CD4-positive, alpha-beta T cell (primary cell): ENCODE measurements around the gene CCL19. TPM values are rescaled to one million over a fixed set of nuclear protein-coding genes. Genes with fewer than 3 reads are reported as not detected.

Experiments
- ATAC-seq: fragments of 200-7000 bp; cut with Tn5 transposase; one replicate; pipeline ENCODE4 v1.10.0; 2022; ENCODE audit warnings: mild to moderate bottlenecking; ENCODE audit not compliant: poor library complexity
- CTCF ChIA-PET: fragments of 350-600 bp; sonication (Branson Sonifier 250); formaldehyde crosslinking; loops from one replicate; lab custom pipeline; 2021; ENCODE audit warnings: antibody characterized with exemption, inconsistent platforms; lab: Charles Lee
- POLR2A ChIA-PET: fragments of 350-600 bp; sonication (Branson Sonifier 250); formaldehyde crosslinking; loops from one replicate; lab custom pipeline; 2021; ENCODE audit warnings: antibody characterized with exemption, inconsistent platforms; lab: Charles Lee
- DNase-seq, 14 experiments: peaks; one replicate each; pipeline ENCODE4 v3.0.0-alpha.2; 2013 to 2020; ENCODE audit warnings: mixed read lengths in 2 of 14
- H3K27ac ChIP-seq, 2 donors: one replicate each; pipeline versions ENCODE4 v1.5.1 to v1.7.0; 2013; ENCODE audit warnings: low read length in 2 of 2, low read depth in 1 of 2, mild to moderate bottlenecking in 1 of 2
- H3K27me3 ChIP-seq, 2 experiments: 1 replicate in 1 of 2; 2 replicates in 1 of 2; pipeline versions ENCODE4 v1.6.1 to v1.7.0; 2013; ENCODE audit warnings: low read length in 2 of 2, control low read depth in 1 of 2, mild to moderate bottlenecking in 1 of 2, moderate library complexity in 1 of 2; ENCODE audit not compliant: insufficient read depth in 2 of 2, control insufficient read depth in 1 of 2
- H3K36me3 ChIP-seq: one replicate; pipeline ENCODE4 v1.6.1; 2013; ENCODE audit warnings: low read length, control low read depth; ENCODE audit not compliant: insufficient read depth
- H3K4me1 ChIP-seq: one replicate; pipeline ENCODE4 v1.6.1; 2013; ENCODE audit warnings: low read length, control low read depth; ENCODE audit not compliant: insufficient read depth
- H3K4me3 ChIP-seq: one replicate; pipeline ENCODE4 v1.5.1; 2013; ENCODE audit warnings: mild to moderate bottlenecking, low read length, moderate library complexity
- H3K9me3 ChIP-seq, 2 experiments: 1 replicate in 1 of 2; 2 replicates in 1 of 2; pipeline versions ENCODE4 v1.6.1 to v1.7.0; 2013; ENCODE audit warnings: low read length in 2 of 2, mild to moderate bottlenecking in 2 of 2, control low read depth in 1 of 2, moderate library complexity in 1 of 2; ENCODE audit not compliant: control insufficient read depth in 1 of 2, insufficient read depth in 1 of 2
- H3K27ac Mint-ChIP-seq: one replicate; pipeline ENCODE4 v1.8.0; 2020; ENCODE audit warnings: mixed read lengths
- H3K27me3 Mint-ChIP-seq: one replicate; pipeline ENCODE4 v1.8.0; 2021; ENCODE audit warnings: mixed read lengths
- H3K36me3 Mint-ChIP-seq: one replicate; pipeline ENCODE4 v1.8.0; 2021; ENCODE audit warnings: low read depth, mixed read lengths
- H3K4me1 Mint-ChIP-seq: one replicate; pipeline ENCODE4 v1.8.0; 2021; ENCODE audit warnings: low read depth, mixed read lengths
- H3K4me3 Mint-ChIP-seq: one replicate; pipeline ENCODE4 v1.8.0; 2020; ENCODE audit warnings: mild to moderate bottlenecking, mixed read lengths
- H3K9me3 Mint-ChIP-seq: one replicate; pipeline ENCODE4 v1.8.0; 2020; ENCODE audit warnings: mixed read lengths
- intact Hi-C, 2 experiments: fragments of 100-400 bp; cut with DNase I in 1 of 2; cut with micrococcal nuclease in 1 of 2; formaldehyde crosslinking; loops; one replicate each; pipeline versions ENCODE4 v1.15.1 to v1.9.0; 2023 to 2025; cut with DNase I, micrococcal nuclease
- total RNA-seq, 174 experiments: library from RNA in 2 of 174; stranded (reverse) in 2 of 174; gene quantifications; one replicate each; pipeline ENCODE4 v1.2.3 and lab custom pipeline; 2021 to 2026
- TF ChIP-seq, protein P1 (sequence below): fragments of 200-600 bp; IDR thresholded peaks from one replicate; pipeline ENCODE4 v1.8.0; 2022; ENCODE audit warnings: antibody characterized with exemption, mild to moderate bottlenecking

Gene CCL19
- total RNA-seq, 2 experiments from 2014 or later: not detected

DNA sequence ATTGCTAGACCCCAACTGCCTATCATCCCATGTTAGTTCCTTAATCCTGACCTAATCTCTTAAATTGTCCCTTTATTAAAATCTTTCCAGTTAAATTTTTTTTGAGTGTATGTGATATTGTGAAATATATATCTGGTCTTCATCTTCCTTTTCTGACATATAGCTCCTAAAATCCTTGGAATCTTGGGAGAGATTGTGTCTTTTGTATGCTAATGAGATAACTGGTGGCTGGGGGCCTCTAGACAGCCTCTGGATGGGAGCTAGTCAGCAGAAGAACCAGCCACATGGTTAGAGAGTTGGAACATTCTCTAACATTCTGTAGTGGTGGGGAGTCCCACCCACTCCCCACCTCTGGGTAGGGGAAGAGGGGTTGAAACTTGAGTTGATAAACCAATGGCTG is 3.7 kb upstream of the CCL19 start:
- TF ChIP-seq, protein P1, sequence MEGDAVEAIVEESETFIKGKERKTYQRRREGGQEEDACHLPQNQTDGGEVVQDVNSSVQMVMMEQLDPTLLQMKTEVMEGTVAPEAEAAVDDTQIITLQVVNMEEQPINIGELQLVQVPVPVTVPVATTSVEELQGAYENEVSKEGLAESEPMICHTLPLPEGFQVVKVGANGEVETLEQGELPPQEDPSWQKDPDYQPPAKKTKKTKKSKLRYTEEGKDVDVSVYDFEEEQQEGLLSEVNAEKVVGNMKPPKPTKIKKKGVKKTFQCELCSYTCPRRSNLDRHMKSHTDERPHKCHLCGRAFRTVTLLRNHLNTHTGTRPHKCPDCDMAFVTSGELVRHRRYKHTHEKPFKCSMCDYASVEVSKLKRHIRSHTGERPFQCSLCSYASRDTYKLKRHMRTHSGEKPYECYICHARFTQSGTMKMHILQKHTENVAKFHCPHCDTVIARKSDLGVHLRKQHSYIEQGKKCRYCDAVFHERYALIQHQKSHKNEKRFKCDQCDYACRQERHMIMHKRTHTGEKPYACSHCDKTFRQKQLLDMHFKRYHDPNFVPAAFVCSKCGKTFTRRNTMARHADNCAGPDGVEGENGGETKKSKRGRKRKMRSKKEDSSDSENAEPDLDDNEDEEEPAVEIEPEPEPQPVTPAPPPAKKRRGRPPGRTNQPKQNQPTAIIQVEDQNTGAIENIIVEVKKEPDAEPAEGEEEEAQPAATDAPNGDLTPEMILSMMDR: no peak
- Histone ChIP-seq H3K27me3 (no peaks in the 10 kb centered on the region), H3K27ac (no peak overlapping the region), H3K9me3 (no peaks in the 10 kb centered on the region), H3K36me3 (no peaks in the 10 kb centered on the region), H3K4me3 (no peak overlapping the region), H3K4me1 (no peaks in the 10 kb centered on the region)
- CTCF ChIA-PET: interaction anchor here (1.6 kb wide), 1 partner anchor 7 kb away, joined by 7 read pairs; no protein-coding TSS in a partner anchor
- Mint-ChIP-seq H3K36me3 (no peaks in the 10 kb centered on the region), H3K9me3 (no peaks in the 10 kb centered on the region), H3K27me3 (no peaks in the 10 kb centered on the region), H3K4me1 (peaks cover under 1% of the 10 kb centered on the region), H3K4me3 (no peak overlapping the region), H3K27ac (no peak overlapping the region)
- ATAC-seq (no peak), DNase-seq (no peak)
- POLR2A ChIA-PET: no interaction called here
- intact Hi-C loops: no loop called here

GRCh38 chr9:34693560-34693959 is 2.5 kb upstream of the CCL19 start:
- Histone ChIP-seq H3K4me1 (no peaks in the 10 kb centered on the region), H3K27me3 (no peaks in the 10 kb centered on the region), H3K9me3 (no peaks in the 10 kb centered on the region), H3K27ac (no peak overlapping the region), H3K36me3 (no peaks in the 10 kb centered on the region), H3K4me3 (no peak overlapping the region)
- no peak for DNase-seq
- H3K27ac Mint-ChIP-seq: no peak overlapping the region
- CTCF ChIA-PET: interaction anchor here (1.6 kb wide), 1 partner anchor 9 kb away, joined by 7 read pairs; no protein-coding TSS in a partner anchor
- POLR2A ChIA-PET: no interaction called here
- ATAC-seq: no peak
- H3K36me3 Mint-ChIP-seq: no peaks in the 10 kb centered on the region
- H3K9me3 Mint-ChIP-seq: no peaks in the 10 kb centered on the region
- H3K4me3 Mint-ChIP-seq: no peak overlapping the region
- TF ChIP-seq, protein P1: no peak
- H3K4me1 Mint-ChIP-seq: no peaks in the 10 kb centered on the region
- no peaks in the 10 kb centered on the region for H3K27me3 Mint-ChIP-seq
- intact Hi-C loops: no loop called here

- Mint-ChIP-seq H3K27ac (no peak overlapping the region), H3K4me3 (no peak overlapping the region), H3K4me1 (no peaks in the 10 kb centered on the region), H3K36me3 (no peaks in the 10 kb centered on the region), H3K27me3 (no peaks in the 10 kb centered on the region), H3K9me3 (no peaks in the 10 kb centered on the region)
- no peaks in the 10 kb centered on the region for H3K27me3 ChIP-seq
- H3K4me3 ChIP-seq: no peak overlapping the region
- no peaks in the 10 kb centered on the region for H3K4me1 ChIP-seq
- ATAC-seq (no peak), DNase-seq (no peak)
- H3K9me3 ChIP-seq: no peaks in the 10 kb centered on the region
- TF ChIP-seq, protein P1: no peak
- no peaks in the 10 kb centered on the region for H3K36me3 ChIP-seq
- CTCF ChIA-PET: interaction anchor here (1.5 kb wide), 1 partner anchor 11 kb away, joined by 6 read pairs; no protein-coding TSS in a partner anchor
- intact Hi-C loops: no loop called here
- POLR2A ChIA-PET: no interaction called here
- no peak overlapping the region for H3K27ac ChIP-seq
These were observed 850 bp upstream of the CCL19 start for GRCh38 chr9:34691936-34692315.
